SU-DHL-6 (cell line): ENCODE data around the gene FRAS1.

Source experiments
- H2AFZ ChIP-seq: fragments of 200-600 bp; sonication (generic); 2 replicates; pipeline ENCODE4 v1.6.1; 2014; ENCODE audit warnings: low read depth, mild to moderate bottlenecking, moderate library complexity, mixed read lengths, antibody characterized with exemption, low read length; ENCODE audit not compliant: severe bottlenecking
- H3F3A ChIP-seq: fragments of 200-600 bp; shearing (Covaris generic); 2 replicates; pipeline ENCODE4 v1.6.0; 2016; ENCODE audit warnings: antibody characterized with exemption, mild to moderate bottlenecking; ENCODE audit not compliant: insufficient read depth
- H3K27ac ChIP-seq: fragments of 200-600 bp; sonication (generic); 2 replicates; pipeline ENCODE4 v1.5.1; 2016; ENCODE audit warnings: low read depth, mild to moderate bottlenecking, low read length, moderate library complexity, mixed read lengths
- H3K27me3 ChIP-seq: fragments of 200-600 bp; sonication (generic), shearing (Covaris generic); 2 replicates; pipeline ENCODE4 v1.6.0; 2014; ENCODE audit warnings: mild to moderate bottlenecking, low read length
- H3K36me3 ChIP-seq: fragments of 200-600 bp; sonication (generic); 2 replicates; pipeline ENCODE4 v1.6.1; 2014; ENCODE audit warnings: mild to moderate bottlenecking, low read length, mixed read lengths
- H3K4me2 ChIP-seq: fragments of 300-600, 200-600 bp; shearing (Covaris generic), sonication (generic); 2 replicates; pipeline ENCODE4 v1.6.0; 2014; ENCODE audit warnings: low read length, low read depth, mild to moderate bottlenecking; ENCODE audit not compliant: poor library complexity, severe bottlenecking
- H3K4me3 ChIP-seq: fragments of 200-600 bp; sonication (generic); 2 replicates; pipeline ENCODE4 v1.5.1; 2014; ENCODE audit warnings: antibody characterized with exemption, low read length, mild to moderate bottlenecking, mixed read lengths; ENCODE audit not compliant: insufficient read depth, poor library complexity, severe bottlenecking
- H3K79me2 ChIP-seq: fragments of 200-600 bp; sonication (generic); 2 replicates; pipeline ENCODE4 v1.6.1; 2014; ENCODE audit warnings: mild to moderate bottlenecking, low read length, moderate library complexity; ENCODE audit not compliant: insufficient read depth
- H3K9ac ChIP-seq: fragments of 200-600 bp; sonication (generic); 2 replicates; pipeline ENCODE4 v1.7.0; 2014; ENCODE audit warnings: mild to moderate bottlenecking, low read length
- H3K9me2 ChIP-seq: fragments of 200-600 bp; sonication (generic); replicated peaks from 2 replicates; pipeline ENCODE4 v1.6.1; 2014; ENCODE audit warnings: low read length; ENCODE audit not compliant: insufficient read depth
- H3K9me3 ChIP-seq: fragments of 200-600 bp; sonication (generic); 2 replicates; pipeline ENCODE4 v1.6.1; 2014; ENCODE audit warnings: low read length, mixed read lengths; ENCODE audit not compliant: insufficient read depth
- H4K20me1 ChIP-seq: fragments of 200-600 bp; sonication (generic); 2 replicates; pipeline ENCODE4 v1.6.1; 2014; ENCODE audit warnings: low read depth, mild to moderate bottlenecking, antibody characterized with exemption, low read length, moderate library complexity, mixed read lengths
- CTCF ChIP-seq: fragments of 200-600 bp; sonication (generic); IDR thresholded peaks from one replicate; pipeline ENCODE4 v1.5.1; 2017; ENCODE audit warnings: antibody characterized with exemption, mild to moderate bottlenecking, low read length, moderate library complexity; ENCODE audit not compliant: insufficient read depth, poor library complexity, severe bottlenecking
- EZH2phosphoT487 ChIP-seq: fragments of 200-600 bp; sonication (generic), shearing (Covaris generic); conservative IDR thresholded peaks from 2 replicates; pipeline ENCODE4 v1.6.1; 2018; ENCODE audit warnings: mild to moderate bottlenecking, antibody characterized with exemption, low read length, moderate library complexity, mixed read lengths

Gene FRAS1

DNA sequence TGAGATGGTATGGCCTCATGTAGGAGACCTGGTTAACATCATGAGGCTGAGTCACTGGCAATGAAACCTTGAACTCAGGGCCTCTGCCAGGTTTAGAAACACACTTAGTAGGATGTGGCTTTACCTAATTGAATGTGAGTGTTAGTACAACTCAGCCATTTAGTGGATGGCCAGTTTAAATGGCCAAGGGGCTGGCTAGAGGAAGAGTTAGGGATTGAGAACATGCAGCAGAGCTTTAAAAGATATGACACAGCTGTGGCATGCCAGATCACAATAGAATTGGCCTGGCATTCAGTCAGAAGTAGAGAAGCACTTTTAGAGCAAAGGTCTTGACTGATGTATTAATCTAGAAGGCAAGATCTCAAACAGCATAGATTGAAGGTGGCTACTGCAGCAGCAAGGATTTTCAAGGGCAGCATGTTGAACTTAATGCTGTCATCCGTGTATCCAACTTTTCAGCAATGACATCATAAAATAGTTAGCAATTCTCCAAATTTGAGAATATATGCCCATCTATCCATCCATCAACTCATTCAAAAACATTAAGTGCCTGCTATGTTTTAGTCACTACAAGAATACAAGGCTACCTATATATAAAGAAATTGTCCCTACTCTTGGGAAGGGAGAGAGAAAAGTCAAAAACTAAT lies 170.4 kb downstream of the FRAS1 start:
- Histone ChIP-seq H3K4me3 (no peak overlapping the region), H2AFZ (no peak overlapping the region), H3K9ac (no peak overlapping the region), H4K20me1 (no peaks in the 10 kb centered on the region), H3K27me3 (no peaks in the 10 kb centered on the region), H3K9me2 (no peaks in the 10 kb centered on the region), H3K27ac (no peak overlapping the region), H3K36me3 (no peaks in the 10 kb centered on the region), H3K9me3 (no peaks in the 10 kb centered on the region), H3K4me2 (no peak overlapping the region), H3K79me2 (no peaks in the 10 kb centered on the region), H3F3A (no peaks in the 10 kb centered on the region)
- TF ChIP-seq EZH2phosphoT487 (no peak), CTCF (no peak)

DNA sequence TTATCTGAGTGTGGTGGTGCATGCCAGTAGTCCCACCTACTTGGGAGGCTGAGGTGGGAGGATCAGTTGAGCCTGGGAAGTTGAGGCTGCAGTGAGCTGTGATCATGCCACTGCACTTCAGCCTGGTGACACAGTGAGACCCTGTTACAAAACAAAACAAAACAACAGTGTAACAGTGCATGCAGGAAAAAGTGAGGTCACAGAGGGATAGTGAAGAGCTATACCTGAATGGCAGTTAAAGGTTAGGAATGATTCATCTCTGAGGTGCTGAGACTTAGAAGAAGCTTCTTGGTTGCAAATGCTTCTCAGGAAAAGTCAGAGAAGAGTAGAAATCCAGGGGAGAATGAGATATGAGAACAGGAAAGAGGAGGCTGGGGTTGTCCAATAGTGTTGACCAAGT lies 178.7 kb downstream of the FRAS1 start:
- no peaks in the 10 kb centered on the region for H3K27me3 ChIP-seq
- H3K36me3 ChIP-seq = no peaks in the 10 kb centered on the region
- no peak overlapping the region for H3K4me2 ChIP-seq
- no peaks in the 10 kb centered on the region for H3K9me2 ChIP-seq
- no peaks in the 10 kb centered on the region for H3K79me2 ChIP-seq
- no peak overlapping the region for H3K27ac ChIP-seq
- H3K4me3 ChIP-seq = no peak overlapping the region
- H3F3A ChIP-seq = no peaks in the 10 kb centered on the region
- no peaks in the 10 kb centered on the region for H4K20me1 ChIP-seq
- no peak for TF ChIP-seq EZH2phosphoT487
- no peak for TF ChIP-seq CTCF
- no peak overlapping the region for H3K9ac ChIP-seq
- H3K9me3 ChIP-seq = no peaks in the 10 kb centered on the region
- no peak overlapping the region for H2AFZ ChIP-seq

DNA sequence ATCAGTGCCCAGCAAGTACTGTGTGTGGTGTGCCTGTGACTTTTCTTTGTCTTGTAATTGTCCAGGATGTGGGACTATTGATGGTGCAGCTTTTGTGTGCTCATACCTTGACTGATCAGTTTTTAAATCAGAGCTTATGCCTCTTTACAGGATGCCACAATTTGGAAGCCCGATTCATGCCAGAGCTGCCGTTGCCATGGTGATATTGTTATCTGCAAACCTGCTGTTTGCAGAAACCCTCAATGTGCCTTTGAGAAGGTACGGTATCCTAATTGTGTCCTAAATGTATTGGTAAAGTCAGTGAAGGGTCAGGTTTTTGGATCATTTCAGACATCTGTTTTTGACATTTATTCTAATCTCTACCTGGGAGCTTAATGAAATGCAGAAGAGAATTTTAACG lies 180.2 kb downstream of the FRAS1 start:
- Histone ChIP-seq H4K20me1 (no peaks in the 10 kb centered on the region), H3K27ac (no peak overlapping the region), H3F3A (no peaks in the 10 kb centered on the region), H3K9me2 (no peaks in the 10 kb centered on the region), H3K79me2 (no peaks in the 10 kb centered on the region), H3K27me3 (no peaks in the 10 kb centered on the region), H3K4me3 (no peak overlapping the region), H3K9me3 (no peaks in the 10 kb centered on the region), H3K4me2 (no peak overlapping the region), H3K9ac (no peak overlapping the region), H3K36me3 (no peaks in the 10 kb centered on the region), H2AFZ (no peak overlapping the region)
- TF ChIP-seq CTCF (no peak), EZH2phosphoT487 (no peak)
